ENCODE data around the gene FBXO21. TPM values are rescaled to one million over a fixed set of nuclear protein-coding genes. Genes with fewer than 3 reads are reported as not detected.
A peak's percentile ranks its signal among the peaks of the same experiment; 100 is the strongest.
"Not testable (repeated sequence)": the region's sequence is repeated elsewhere in the genome, so short reads cannot be mapped to it uniquely, and the experiment has no call there.

FBXO21 gene
- total and polyA plus RNA-seq, 2 donors from 2014 or later, result 28.9 to 45.0 TPM

DNA sequence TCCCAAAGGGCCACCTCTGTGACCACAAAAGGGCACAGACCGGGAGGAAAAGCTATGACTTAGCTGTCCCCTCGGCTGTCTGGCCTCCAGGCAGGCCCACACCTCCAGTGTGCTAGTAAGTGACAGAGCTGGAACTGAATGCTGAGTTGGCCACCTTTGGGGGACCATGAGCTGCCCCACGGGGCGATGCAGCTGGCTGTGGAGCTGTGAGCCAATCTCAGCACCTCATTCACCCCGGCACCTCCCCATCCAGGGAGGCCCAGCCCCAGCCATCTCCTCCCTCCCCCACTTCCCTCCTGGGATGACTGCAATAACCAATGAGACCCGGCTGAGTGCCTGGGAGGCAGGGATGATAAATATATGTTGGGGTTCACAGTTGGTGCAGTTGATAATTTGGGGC is 78.9 kb downstream of the FBXO21 start:
- DNase-seq (peak in 3 of 5 donors; percentile 21 to 72 (median 48)), FAIRE-seq (no peak)
- H3K9me3 ChIP-seq (ENCODE audit: control insufficient read depth in 2 of 3, insufficient read depth in 1 of 3, low read length in 3 of 3), result peaks cover 0 to 4% (median 0%) of the 10 kb centered on the region in 3 donors
- TF ChIP-seq, protein P1, sequence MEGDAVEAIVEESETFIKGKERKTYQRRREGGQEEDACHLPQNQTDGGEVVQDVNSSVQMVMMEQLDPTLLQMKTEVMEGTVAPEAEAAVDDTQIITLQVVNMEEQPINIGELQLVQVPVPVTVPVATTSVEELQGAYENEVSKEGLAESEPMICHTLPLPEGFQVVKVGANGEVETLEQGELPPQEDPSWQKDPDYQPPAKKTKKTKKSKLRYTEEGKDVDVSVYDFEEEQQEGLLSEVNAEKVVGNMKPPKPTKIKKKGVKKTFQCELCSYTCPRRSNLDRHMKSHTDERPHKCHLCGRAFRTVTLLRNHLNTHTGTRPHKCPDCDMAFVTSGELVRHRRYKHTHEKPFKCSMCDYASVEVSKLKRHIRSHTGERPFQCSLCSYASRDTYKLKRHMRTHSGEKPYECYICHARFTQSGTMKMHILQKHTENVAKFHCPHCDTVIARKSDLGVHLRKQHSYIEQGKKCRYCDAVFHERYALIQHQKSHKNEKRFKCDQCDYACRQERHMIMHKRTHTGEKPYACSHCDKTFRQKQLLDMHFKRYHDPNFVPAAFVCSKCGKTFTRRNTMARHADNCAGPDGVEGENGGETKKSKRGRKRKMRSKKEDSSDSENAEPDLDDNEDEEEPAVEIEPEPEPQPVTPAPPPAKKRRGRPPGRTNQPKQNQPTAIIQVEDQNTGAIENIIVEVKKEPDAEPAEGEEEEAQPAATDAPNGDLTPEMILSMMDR (IDR thresholded peaks at IDR 0.05; ENCODE audit: borderline replicate concordance, extremely low read depth, insufficient read depth), result no peak
- no peaks in the 10 kb centered on the region for H3K36me3 ChIP-seq (ENCODE audit: control insufficient read depth in 2 of 3, insufficient read depth in 3 of 3, low read length in 3 of 3)
- no peak overlapping the region for H3K9ac ChIP-seq (ENCODE audit: low read length in 3 of 3)
- H3K27ac ChIP-seq (ENCODE audit: low read depth in 2 of 2, low read length in 2 of 2), result no peak overlapping the region
- intact Hi-C loops (cut with DNase I), result no loop called here
- no peaks in the 10 kb centered on the region for H3K4me1 ChIP-seq (ENCODE audit: control insufficient read depth in 2 of 3, insufficient read depth in 2 of 3, low read depth in 1 of 3, low read length in 3 of 3)
- no peaks in the 10 kb centered on the region for H3K27me3 ChIP-seq (ENCODE audit: control insufficient read depth, insufficient read depth, low read length)
- no peak overlapping the region for H3K4me3 ChIP-seq (ENCODE audit: low read length in 3 of 3)

DNA sequence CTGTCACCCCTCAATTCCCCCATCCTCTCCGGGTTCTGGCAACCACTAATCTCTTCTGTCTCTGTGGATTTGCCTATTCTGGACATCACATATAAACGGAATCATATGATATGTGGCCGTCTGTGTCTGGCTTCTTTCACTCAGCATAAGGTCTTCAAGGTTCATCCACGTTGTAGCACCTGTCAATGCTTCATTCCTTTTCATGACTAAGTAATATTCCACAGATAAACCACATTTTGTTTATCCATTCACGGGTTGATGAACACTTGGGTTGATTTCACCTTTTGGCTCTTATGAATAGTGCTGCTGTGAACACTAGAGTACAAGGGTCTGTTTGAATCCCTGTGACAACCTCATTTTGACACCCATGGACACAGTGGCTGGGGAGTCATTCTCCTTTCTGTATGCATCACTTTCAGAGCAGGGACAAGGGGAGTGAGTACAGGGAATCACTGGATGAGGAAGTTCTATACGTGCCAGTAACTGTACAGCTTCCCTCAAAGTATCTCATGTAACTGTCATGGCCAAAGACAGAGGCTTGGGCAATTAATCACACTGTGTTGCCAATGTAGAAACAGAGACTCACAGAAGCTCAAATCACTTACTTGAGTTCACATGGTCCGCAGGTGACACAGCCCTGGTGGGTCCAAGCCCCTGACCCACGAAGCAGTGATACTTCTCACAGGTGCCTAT is 80.2 kb downstream of the FBXO21 start:
- TF ChIP-seq, protein P1 (IDR thresholded peaks at IDR 0.05; ENCODE audit: borderline replicate concordance, extremely low read depth, insufficient read depth), result no peak
- DNase-seq (no peak), FAIRE-seq (no peak)
- Histone ChIP-seq H3K9me3 (ENCODE audit: control insufficient read depth in 2 of 3, insufficient read depth in 1 of 3, low read length in 3 of 3) (peaks cover 0 to 4% (median 0%) of the 10 kb centered on the region in 3 donors), H3K27ac (ENCODE audit: low read depth in 2 of 2, low read length in 2 of 2) (no peak overlapping the region), H3K27me3 (ENCODE audit: control insufficient read depth, insufficient read depth, low read length) (no peaks in the 10 kb centered on the region), H3K36me3 (ENCODE audit: control insufficient read depth in 2 of 3, insufficient read depth in 3 of 3, low read length in 3 of 3) (no peaks in the 10 kb centered on the region), H3K9ac (ENCODE audit: low read length in 3 of 3) (no peak overlapping the region), H3K4me1 (ENCODE audit: control insufficient read depth in 2 of 3, insufficient read depth in 2 of 3, low read depth in 1 of 3, low read length in 3 of 3) (no peaks in the 10 kb centered on the region), H3K4me3 (ENCODE audit: low read length in 3 of 3) (no peak overlapping the region)
- intact Hi-C loops (cut with DNase I), result no loop called here

DNA sequence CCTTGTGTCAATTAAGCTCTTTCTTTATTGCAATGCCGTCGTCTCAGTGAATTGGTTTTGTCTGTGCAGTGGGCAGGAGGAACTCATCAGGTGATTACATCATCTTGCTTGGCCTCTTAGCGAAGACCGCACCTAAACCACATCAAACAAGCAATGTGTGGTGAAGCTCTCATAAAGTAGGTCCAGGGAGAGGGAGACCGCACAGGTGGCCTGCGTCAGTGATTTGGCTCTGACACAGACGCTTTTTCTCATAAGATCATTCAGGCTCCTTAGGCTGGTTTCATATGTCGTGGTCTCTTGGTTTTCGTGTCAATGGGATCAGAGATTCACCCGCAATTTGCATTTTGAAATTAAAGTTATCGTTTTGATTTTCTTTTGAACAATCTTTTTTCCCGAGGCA is 84.4 kb downstream of the FBXO21 start:
- intact Hi-C loops (cut with DNase I), result no loop called here
- H3K4me1 ChIP-seq (ENCODE audit: control insufficient read depth in 2 of 3, insufficient read depth in 2 of 3, low read depth in 1 of 3, low read length in 3 of 3), result no peaks in the 10 kb centered on the region
- no peaks in the 10 kb centered on the region for H3K27me3 ChIP-seq (ENCODE audit: control insufficient read depth, insufficient read depth, low read length)
- DNase-seq (peak in 1 of 5 donors; percentile 18), FAIRE-seq (no peak)
- no peak overlapping the region for H3K4me3 ChIP-seq (ENCODE audit: low read length in 3 of 3)
- no peaks in the 10 kb centered on the region for H3K36me3 ChIP-seq (ENCODE audit: control insufficient read depth in 2 of 3, insufficient read depth in 3 of 3, low read length in 3 of 3)
- TF ChIP-seq, protein P1 (IDR thresholded peaks at IDR 0.05; ENCODE audit: borderline replicate concordance, extremely low read depth, insufficient read depth), result no peak
- H3K9me3 ChIP-seq (ENCODE audit: control insufficient read depth in 2 of 3, insufficient read depth in 1 of 3, low read length in 3 of 3), result peaks cover 0 to 4% (median 0%) of the 10 kb centered on the region in 3 donors
- no peak overlapping the region for H3K27ac ChIP-seq (ENCODE audit: low read depth in 2 of 2, low read length in 2 of 2)
- H3K9ac ChIP-seq (ENCODE audit: low read length in 3 of 3), result no peak overlapping the region

- H3K9ac ChIP-seq (ENCODE audit: low read length in 3 of 3); H3K9me3 ChIP-seq (ENCODE audit: control insufficient read depth in 2 of 3, insufficient read depth in 1 of 3, low read length in 3 of 3); H3K36me3 ChIP-seq (ENCODE audit: control insufficient read depth in 2 of 3, insufficient read depth in 3 of 3, low read length in 3 of 3); H3K27me3 ChIP-seq (ENCODE audit: control insufficient read depth, insufficient read depth, low read length); intact Hi-C loops (cut with DNase I); H3K27ac ChIP-seq (ENCODE audit: low read depth in 2 of 2, low read length in 2 of 2); H3K4me3 ChIP-seq (ENCODE audit: low read length in 3 of 3); H3K4me1 ChIP-seq (ENCODE audit: control insufficient read depth in 2 of 3, insufficient read depth in 2 of 3, low read depth in 1 of 3, low read length in 3 of 3); FAIRE-seq; DNase-seq: not testable (repeated sequence)
Measured at GRCh38 chr12:117104003-117104402, 86.3 kb downstream of the FBXO21 start.
